Right lobe of liver (tissue), 4 donors: ENCODE results near the gene HEXIM2.

Experiments used
- CTCF ChIP-seq, 4 donors: fragments of 200-600 bp in 3 of 4; fragments of 450-650 bp in 1 of 4; IDR thresholded peaks; one replicate each; pipeline versions ENCODE4 v1.5.1 to v1.8.0; 2016 to 2022; ENCODE audit warnings: antibody characterized with exemption in 4 of 4, mild to moderate bottlenecking in 2 of 4
- POLR2A ChIP-seq: fragments of 450-650 bp; IDR thresholded peaks from one replicate; pipeline ENCODE4 v1.6.1; 2017; ENCODE audit warnings: antibody characterized with exemption, mild to moderate bottlenecking
- donor health status: DM: no; HTN: no; CAD: no.
- donor health status: DM: no; HTN: no; CAD: no.
- donor health status: DM: no; HTN: yes; CAD: no.

- TF ChIP-seq CTCF (IDR thresholded peaks at IDR 0.05) (no peak), POLR2A (no peak)
Observed at GRCh38 chr17:45155029-45155428, 6.6 kb upstream of the HEXIM2 start.
